IMR-90 (cell line): Measurements from ENCODE around the gene AFF2. TPM values are rescaled to one million over a fixed set of nuclear protein-coding genes. Genes with fewer than 3 reads are reported as not detected.
A peak's percentile ranks its signal among the peaks of the same experiment; 100 is the strongest.

Source experiments
- ATAC-seq: fragments of 200-7000 bp; cut with Tn5 transposase; 2 replicates; pipeline ENCODE4 v1.9.1; 2020; ENCODE audit warnings: low read depth, mild to moderate bottlenecking, moderate library complexity
- BruUV-seq: library from RNA; stranded (reverse); fragments of 400-500 nt; replicated peaks from 2 replicates; lab custom pipeline; 2021; lab: Mats Ljungman, UMichigan
- CTCF ChIA-PET: fragments of 300-600 bp; formaldehyde crosslinking; extraction: SDS; loops from one replicate; lab custom pipeline; 2021; ENCODE audit warnings: antibody characterized with exemption; lab: Yijun Ruan, JAX
- POLR2A ChIA-PET: fragments of 300-600 bp; sonication (Branson Sonifier 250); formaldehyde crosslinking; loops from one replicate; lab custom pipeline; 2022; ENCODE audit warnings: antibody characterized with exemption; ENCODE audit not compliant: unreplicated experiment; lab: Charles Lee
- DNase-seq: peaks from one replicate; pipeline ENCODE4 v3.0.0; 2013
- H2AFZ ChIP-seq: replicated peaks from 2 replicates; pipeline ENCODE3; 2013; ENCODE audit warnings: low read length, mild to moderate bottlenecking; ENCODE audit not compliant: poor library complexity
- H2AK5ac ChIP-seq: 2 replicates; pipeline ENCODE4 v1.6.1; 2013; ENCODE audit warnings: low read depth, low read length, inconsistent platforms
- H2AK9ac ChIP-seq: replicated peaks from 2 replicates; pipeline ENCODE3; 2013; ENCODE audit warnings: mild to moderate bottlenecking, low read depth, low read length, moderate library complexity; ENCODE audit not compliant: poor library complexity
- H2BK120ac ChIP-seq: 2 replicates; pipeline ENCODE4 v1.6.1; 2013; ENCODE audit warnings: low read depth, low read length, inconsistent platforms
- H2BK15ac ChIP-seq: 3 replicates; pipeline ENCODE4 v1.6.1; 2013; ENCODE audit warnings: low read depth, low read length, inconsistent platforms
- H2BK20ac ChIP-seq: 2 replicates; pipeline ENCODE4 v1.6.1; 2013; ENCODE audit warnings: low read depth, mild to moderate bottlenecking, inconsistent platforms, low read length, moderate library complexity
- H2BK5ac ChIP-seq: 2 replicates; pipeline ENCODE4 v1.6.1; 2013; ENCODE audit warnings: mild to moderate bottlenecking, low read depth, low read length, inconsistent platforms; ENCODE audit not compliant: poor library complexity, severe bottlenecking
- H3K14ac ChIP-seq: replicated peaks from 2 replicates; pipeline ENCODE4 v1.6.1; 2013; ENCODE audit warnings: low read depth, low read length, inconsistent platforms
- H3K18ac ChIP-seq: 2 replicates; pipeline ENCODE4 v1.6.1; 2013; ENCODE audit warnings: low read depth, low read length, control low read depth
- H3K23ac ChIP-seq: 2 replicates; pipeline ENCODE4 v1.6.1; 2013; ENCODE audit warnings: low read depth, low read length, inconsistent platforms
- H3K27ac ChIP-seq: 2 replicates; pipeline ENCODE4 v1.5.1; 2013; ENCODE audit warnings: mild to moderate bottlenecking, control low read depth, low read length; ENCODE audit not compliant: insufficient read depth
- H3K27me3 ChIP-seq: 2 replicates; pipeline ENCODE4 v1.6.1; 2013; ENCODE audit warnings: low read length; ENCODE audit not compliant: control insufficient read depth, insufficient read depth
- H3K36me3 ChIP-seq: 2 replicates; pipeline ENCODE4 v1.6.1; 2013; ENCODE audit warnings: low read length, mixed read lengths; ENCODE audit not compliant: control insufficient read depth, insufficient read depth
- H3K4ac ChIP-seq: 2 replicates; pipeline ENCODE4 v1.6.1; 2013; ENCODE audit warnings: low read depth, low read length, inconsistent platforms
- H3K4me1 ChIP-seq: 2 replicates; pipeline ENCODE4 v1.6.1; 2013; ENCODE audit warnings: low read length, mixed read lengths; ENCODE audit not compliant: control insufficient read depth, insufficient read depth
- H3K4me2 ChIP-seq: 2 replicates; pipeline ENCODE4 v1.6.1; 2013; ENCODE audit warnings: low read depth, mild to moderate bottlenecking, control low read depth, low read length, moderate library complexity
- H3K4me3 ChIP-seq: 2 replicates; pipeline ENCODE4 v1.5.1; 2013; ENCODE audit warnings: low read depth, mild to moderate bottlenecking, control low read depth, low read length, moderate library complexity; ENCODE audit not compliant: insufficient read depth
- H3K56ac ChIP-seq: 2 replicates; pipeline ENCODE4 v1.6.1; 2013; ENCODE audit warnings: low read length, inconsistent platforms; ENCODE audit not compliant: insufficient read depth; ENCODE audit errors: extremely low read depth
- H3K79me1 ChIP-seq, 2 experiments: 2 replicates each; pipeline ENCODE4 v1.6.1; 2013; ENCODE audit warnings: low read length in 2 of 2, inconsistent platforms in 1 of 2, low read depth in 1 of 2
- H3K9ac ChIP-seq: 2 replicates; pipeline ENCODE4 v1.6.1; 2013; ENCODE audit warnings: low read depth, low read length, control low read depth
- H3K9me1 ChIP-seq: 2 replicates; pipeline ENCODE4 v1.6.1; 2013; ENCODE audit warnings: low read length, inconsistent platforms; ENCODE audit not compliant: insufficient read depth
- H3K9me3 ChIP-seq: 2 replicates; pipeline ENCODE4 v1.6.1; 2013; ENCODE audit warnings: low read length; ENCODE audit not compliant: control insufficient read depth, insufficient read depth
- H4K20me1 ChIP-seq: 2 replicates; pipeline ENCODE4 v1.6.1; 2013; ENCODE audit warnings: low read length, inconsistent platforms; ENCODE audit not compliant: insufficient read depth
- H4K5ac ChIP-seq: 2 replicates; pipeline ENCODE4 v1.6.1; 2013; ENCODE audit warnings: mild to moderate bottlenecking, low read depth, low read length, control low read depth
- H4K8ac ChIP-seq, 2 experiments: 2 replicates each; pipeline ENCODE4 v1.6.1; 2013; ENCODE audit warnings: low read depth in 2 of 2, low read length in 2 of 2, control low read depth in 1 of 2, inconsistent platforms in 1 of 2
- H4K91ac ChIP-seq: 2 replicates; pipeline ENCODE4 v1.6.1; 2013; ENCODE audit warnings: low read depth, low read length, inconsistent platforms; ENCODE audit not compliant: insufficient read depth
- ELK1 ChIP-seq: fragments of 150-350 bp; IDR thresholded peaks from 2 replicates; pipeline ENCODE4 v1.6.1; 2016; ENCODE audit warnings: low read depth, mild to moderate bottlenecking, low read length, moderate library complexity, borderline replicate concordance
- WGBS, 2 experiments: methylation state at CpG; one replicate each; pipeline versions ENCODE4 v1.1.5 to v1.1.7; 2013; ENCODE audit warnings: missing lambda C conversion rate in 2 of 2; ENCODE audit not compliant: insufficient read length in 1 of 2; ENCODE audit errors: extremely low coverage in 2 of 2; 5-methylcytosine and 5-hydroxymethylcytosine counted together
- dilution Hi-C: fragments of 300-500 bp; cut with HindIII; formaldehyde crosslinking; loops from one replicate; pipeline ENCODE4 v1.14.3; 2018; ENCODE audit warnings: low sequenced_read_pairs; ENCODE audit not compliant: unreplicated experiment
- in situ Hi-C: fragments of 300-500 bp; cut with MboI; formaldehyde crosslinking; loops from 3 replicates; pipeline ENCODE4 v1.14.3; 2019; ENCODE audit warnings: low sequenced_read_pairs, inconsistent platforms, mixed read lengths
- intact Hi-C: fragments of 100-400 bp; cut with micrococcal nuclease; formaldehyde crosslinking; loops from 2 replicates; pipeline ENCODE4 v1.10.0; 2022
- polyA plus RNA-seq, 3 experiments: library from polyadenylated mRNA; depleted of rRNA; stranded (reverse); fragments of >200 nt; gene quantifications; 2 replicates each; pipeline ENCODE4 v1.2.3, GENCODE V29; 2012; ENCODE audit warnings: low replicate concordance in 1 of 3
- total RNA-seq: library from RNA; depleted of rRNA; stranded (reverse); fragments of >200 nt; gene quantifications from 2 replicates; pipeline ENCODE4 v1.2.3, GENCODE V29; 2012

AFF2 gene
- total and polyA plus RNA-seq, 2 of the 4 experiments (the other 2 are of a cell fraction): 0.15 to 0.72 TPM

- Histone ChIP-seq H2BK15ac (no peak overlapping the region), H3K9me1 (no peaks in the 10 kb centered on the region), H3K36me3 (no peaks in the 10 kb centered on the region), H3K27ac (no peak overlapping the region), H3K56ac (no peak overlapping the region), H2BK20ac (no peak overlapping the region), H3K9me3 (no peaks in the 10 kb centered on the region; the same call in 1 of the 2 replicates), H3K18ac (no peak overlapping the region), H2AK9ac (no peak overlapping the region), H3K14ac (no peak overlapping the region), H3K4me2 (peak overlapping the region; percentile 40; the same call in 1 of the 2 replicates), H2AK5ac (no peak overlapping the region), H3K4me1 (no peaks in the 10 kb centered on the region), H4K5ac (no peak overlapping the region), H3K4me3 (0 out of 2 replicates have a peak overlapping the region, but pooled peaks have one; percentile 24), H4K91ac (no peak overlapping the region), H3K79me1 (no peaks in the 10 kb centered on the region), H3K27me3 (peaks cover 12% of the 10 kb centered on the region), H3K4ac (no peak overlapping the region), H4K20me1 (no peaks in the 10 kb centered on the region), H3K9ac (no peak overlapping the region), H4K8ac (no peak overlapping the region), H2BK120ac (no peak overlapping the region), H3K23ac (no peak overlapping the region), H2BK5ac (no peak overlapping the region), H2AFZ (no peak overlapping the region)
- 74% methylated on average over 11 of the region's 35 CpGs; no CpG with 5 or more reads in 1 of the 2 experiments for WGBS, 2 experiments
- ATAC-seq (no peak), DNase-seq (no peak)
- BruUV-seq: no TSS peak
- intact Hi-C loops (no loop called here), in situ Hi-C loops (no loop called here), dilution Hi-C loops (no loop called here)
- no peak for TF ChIP-seq ELK1
- POLR2A ChIA-PET: no interaction called here
- CTCF ChIA-PET: no interaction called here
Observed at GRCh38 chrX:148499638-148500422, 587 bp upstream of the AFF2 start.
